Mucosa of rectum (tissue), 2 donors: ENCODE data around the gene CD4.
A peak's percentile ranks its signal among the peaks of the same experiment; 100 is the strongest.

Experiments
- H3K27ac ChIP-seq, 2 donors: one replicate each; pipeline ENCODE4 v1.7.0; 2013; ENCODE audit warnings: inconsistent platforms in 2 of 2, low read depth in 2 of 2, low read length in 2 of 2
- H3K27me3 ChIP-seq, 2 donors: one replicate each; pipeline ENCODE4 v1.7.0; 2013; ENCODE audit warnings: low read length in 2 of 2; ENCODE audit not compliant: control insufficient read depth in 2 of 2, insufficient read depth in 2 of 2
- H3K36me3 ChIP-seq, 2 donors: one replicate each; pipeline ENCODE4 v1.7.0; 2013; ENCODE audit warnings: low read length in 2 of 2; ENCODE audit not compliant: control insufficient read depth in 2 of 2, insufficient read depth in 2 of 2
- H3K4me1 ChIP-seq, 2 donors: one replicate each; pipeline ENCODE4 v1.7.0; 2013; ENCODE audit warnings: low read length in 2 of 2, mild to moderate bottlenecking in 1 of 2; ENCODE audit not compliant: control insufficient read depth in 2 of 2, insufficient read depth in 2 of 2
- H3K4me3 ChIP-seq, 2 donors: one replicate each; pipeline ENCODE4 v1.7.0; 2013; ENCODE audit warnings: low read length in 2 of 2
- H3K9ac ChIP-seq, 2 donors: one replicate each; pipeline ENCODE4 v1.7.0; 2013; ENCODE audit warnings: low read length in 2 of 2, low read depth in 1 of 2, mild to moderate bottlenecking in 1 of 2
- H3K9me3 ChIP-seq, 2 donors: one replicate each; pipeline ENCODE4 v1.7.0; 2013; ENCODE audit warnings: low read length in 2 of 2; ENCODE audit not compliant: control insufficient read depth in 2 of 2
- donor health status: healthy.
- donor health status: Normal muscosa, but diverticular disease.

CD4 gene

GRCh38 chr12:6771091-6771495, 18.2 kb upstream of the CD4 start:
- Histone ChIP-seq H3K9me3 (no peaks in the 10 kb centered on the region), H3K9ac (no peak overlapping the region), H3K27me3 (peaks cover 0 to 2% of the 10 kb centered on the region in 2 donors), H3K4me3 (no peak overlapping the region), H3K27ac (no peak overlapping the region), H3K36me3 (peaks cover 0 to 2% of the 10 kb centered on the region in 2 donors), H3K4me1 (peaks cover 24 to 31% of the 10 kb centered on the region in 2 donors)

GRCh38 chr12:6771509-6772330, 17.6 kb upstream of the CD4 start:
- Histone ChIP-seq H3K27ac (peak overlapping the region in 1 of 2 donors; percentile 58), H3K4me3 (no peak overlapping the region), H3K4me1 (peaks cover 26 to 31% of the 10 kb centered on the region in 2 donors), H3K9me3 (no peaks in the 10 kb centered on the region), H3K27me3 (peaks cover 0 to 2% of the 10 kb centered on the region in 2 donors), H3K36me3 (peaks cover 0 to 2% of the 10 kb centered on the region in 2 donors), H3K9ac (no peak overlapping the region)

- Histone ChIP-seq H3K27me3 (peaks cover 0 to 2% of the 10 kb centered on the region in 2 donors), H3K9ac (no peak within 1 kb of the TSS), H3K4me3 (peak within 1 kb of the TSS; percentile 2 to 53), H3K4me1 (peaks cover 26 to 31% of the 10 kb centered on the region in 2 donors), H3K36me3 (peaks cover 0 to 2% of the 10 kb centered on the region in 2 donors), H3K27ac (peak within 1 kb of the TSS in 1 of 2 donors; percentile 58), H3K9me3 (no peaks in the 10 kb centered on the region)
These were observed 17.0 kb upstream of the CD4 start, which contains the start of gene LAG3 for GRCh38 chr12:6772331-6772695. Gene LAG3, plus strand, starts transcription at chr12:6772520. Its CDS starts 333 bp downstream, at chr12:6772853.

GRCh38 chr12:6772726-6773589, 16.4 kb upstream of the CD4 start:
- peaks cover 21 to 26% of the 10 kb centered on the region in 2 donors for H3K4me1 ChIP-seq
- peaks cover 0 to 2% of the 10 kb centered on the region in 2 donors for H3K36me3 ChIP-seq
- H3K27me3 ChIP-seq = peaks cover 0 to 2% of the 10 kb centered on the region in 2 donors
- peak overlapping the region; percentile 2 to 53 for H3K4me3 ChIP-seq
- H3K9me3 ChIP-seq = no peaks in the 10 kb centered on the region
- H3K27ac ChIP-seq = peak overlapping the region in 1 of 2 donors; percentile 58
- H3K9ac ChIP-seq = no peak overlapping the region

- Histone ChIP-seq H3K9ac (peak overlapping the region in 1 of 2 donors; percentile 1), H3K27ac (peak overlapping the region in 1 of 2 donors; percentile 5), H3K36me3 (peaks cover 0 to 2% of the 10 kb centered on the region in 2 donors), H3K9me3 (no peaks in the 10 kb centered on the region), H3K4me1 (peaks cover 18 to 21% of the 10 kb centered on the region in 2 donors), H3K4me3 (peak overlapping the region; percentile 2 to 53), H3K27me3 (peaks cover 0 to 2% of the 10 kb centered on the region in 2 donors)
These were observed 15.6 kb upstream of the CD4 start for GRCh38 chr12:6773590-6774351.

GRCh38 chr12:6774499-6775062, 14.7 kb upstream of the CD4 start:
- peak overlapping the region in 1 of 2 donors; percentile 8 for H3K9ac ChIP-seq
- H3K4me1 ChIP-seq = peaks cover 19 to 20% of the 10 kb centered on the region in 2 donors
- peak overlapping the region in 1 of 2 donors; percentile 38 for H3K27ac ChIP-seq
- peaks cover 0 to 2% of the 10 kb centered on the region in 2 donors for H3K27me3 ChIP-seq
- peaks cover 0 to 2% of the 10 kb centered on the region in 2 donors for H3K36me3 ChIP-seq
- H3K9me3 ChIP-seq = no peaks in the 10 kb centered on the region
- no peak overlapping the region for H3K4me3 ChIP-seq

- Histone ChIP-seq H3K4me3 (no peak overlapping the region), H3K9ac (no peak overlapping the region), H3K4me1 (peaks cover 19 to 21% of the 10 kb centered on the region in 2 donors), H3K36me3 (peaks cover 0 to 2% of the 10 kb centered on the region in 2 donors), H3K27ac (peak overlapping the region in 1 of 2 donors; percentile 38), H3K27me3 (peaks cover 0 to 2% of the 10 kb centered on the region in 2 donors), H3K9me3 (no peaks in the 10 kb centered on the region)
These were observed 13.8 kb upstream of the CD4 start for GRCh38 chr12:6775185-6776174.

GRCh38 chr12:6777386-6777785, 11.9 kb upstream of the CD4 start:
- Histone ChIP-seq H3K27ac (no peak overlapping the region), H3K9ac (no peak overlapping the region), H3K36me3 (no peaks in the 10 kb centered on the region), H3K4me1 (peaks cover 17 to 19% of the 10 kb centered on the region in 2 donors), H3K27me3 (no peaks in the 10 kb centered on the region), H3K4me3 (no peak overlapping the region), H3K9me3 (no peaks in the 10 kb centered on the region)
